Epithelial cell of esophagus (primary cell): ENCODE measurements around the gene TRIB2.

ENCODE experiments used
- DNase-seq: peaks from one replicate; pipeline ENCODE4 v3.0.0; 2010; ENCODE audit warnings: low read depth
- H3K4me3 ChIP-seq: 2 replicates; pipeline ENCODE4 v1.5.1; 2011; ENCODE audit warnings: mild to moderate bottlenecking, low read length, control low read depth
- CTCF ChIP-seq: IDR thresholded peaks from 2 replicates; pipeline ENCODE4 v1.5.1; 2011; ENCODE audit warnings: low read depth, mild to moderate bottlenecking, low read length, control low read depth, inconsistent platforms; ENCODE audit not compliant: insufficient read depth; ENCODE audit errors: missing control alignments

TRIB2 gene

GRCh38 chr2:12719400-12720277, 2.9 kb downstream of the TRIB2 start:
- peak; percentile 67 for DNase-seq
- no peak for TF ChIP-seq CTCF
- peak overlapping the region; percentile 73 for H3K4me3 ChIP-seq

DNA sequence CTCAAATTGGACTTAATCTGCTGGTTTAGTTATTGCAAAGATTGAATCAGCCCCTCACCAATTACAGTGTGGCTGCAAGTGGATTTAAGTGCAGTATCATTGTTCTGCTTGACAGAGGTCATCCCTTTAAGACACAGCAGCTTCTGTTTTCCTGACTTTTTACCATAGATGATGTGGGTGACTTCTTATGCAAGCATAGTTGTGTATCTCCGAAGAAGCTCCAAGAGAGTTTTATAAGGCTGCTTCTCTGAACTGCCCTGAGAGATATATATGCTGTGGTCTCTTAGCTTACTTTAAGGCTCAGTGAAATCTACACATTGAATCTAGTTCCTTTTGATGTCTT, 3.5 kb downstream of the TRIB2 start:
- no peak overlapping the region for H3K4me3 ChIP-seq
- DNase-seq: no peak
- TF ChIP-seq CTCF: no peak

DNA sequence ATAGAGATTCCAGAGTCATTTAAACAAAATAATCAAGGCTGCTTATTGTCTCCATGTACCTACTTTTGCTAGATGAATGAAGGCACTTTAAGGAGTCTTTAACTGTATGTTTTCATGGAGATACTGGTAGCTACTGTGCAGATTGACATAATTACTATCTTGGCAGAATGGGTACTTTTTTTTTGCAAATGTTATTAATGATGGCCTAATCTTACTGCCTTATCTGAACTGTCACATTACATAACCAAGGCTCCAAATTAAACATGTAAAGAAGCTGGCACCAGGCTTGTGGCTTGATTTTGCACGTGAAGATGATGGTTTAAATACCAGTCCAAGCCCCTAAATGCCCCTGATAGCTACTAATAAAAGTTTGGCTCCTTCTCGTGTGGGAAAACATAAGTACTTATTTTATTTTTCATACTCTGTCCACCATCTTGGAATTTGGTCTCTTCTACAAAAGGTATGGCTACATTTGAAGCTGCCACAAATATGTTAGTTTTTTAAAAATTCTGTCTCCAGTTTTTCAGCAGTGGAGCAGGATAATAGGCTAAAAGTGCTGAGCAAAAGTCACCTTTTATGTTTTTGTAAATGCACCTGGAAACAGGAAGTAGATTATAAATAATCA, 4.1 kb downstream of the TRIB2 start:
- H3K4me3 ChIP-seq: no peak overlapping the region
- TF ChIP-seq CTCF: no peak
- no peak for DNase-seq

GRCh38 chr2:12721566-12722446, 5.1 kb downstream of the TRIB2 start:
- no peak overlapping the region for H3K4me3 ChIP-seq
- no peak for TF ChIP-seq CTCF
- DNase-seq: no peak

DNA sequence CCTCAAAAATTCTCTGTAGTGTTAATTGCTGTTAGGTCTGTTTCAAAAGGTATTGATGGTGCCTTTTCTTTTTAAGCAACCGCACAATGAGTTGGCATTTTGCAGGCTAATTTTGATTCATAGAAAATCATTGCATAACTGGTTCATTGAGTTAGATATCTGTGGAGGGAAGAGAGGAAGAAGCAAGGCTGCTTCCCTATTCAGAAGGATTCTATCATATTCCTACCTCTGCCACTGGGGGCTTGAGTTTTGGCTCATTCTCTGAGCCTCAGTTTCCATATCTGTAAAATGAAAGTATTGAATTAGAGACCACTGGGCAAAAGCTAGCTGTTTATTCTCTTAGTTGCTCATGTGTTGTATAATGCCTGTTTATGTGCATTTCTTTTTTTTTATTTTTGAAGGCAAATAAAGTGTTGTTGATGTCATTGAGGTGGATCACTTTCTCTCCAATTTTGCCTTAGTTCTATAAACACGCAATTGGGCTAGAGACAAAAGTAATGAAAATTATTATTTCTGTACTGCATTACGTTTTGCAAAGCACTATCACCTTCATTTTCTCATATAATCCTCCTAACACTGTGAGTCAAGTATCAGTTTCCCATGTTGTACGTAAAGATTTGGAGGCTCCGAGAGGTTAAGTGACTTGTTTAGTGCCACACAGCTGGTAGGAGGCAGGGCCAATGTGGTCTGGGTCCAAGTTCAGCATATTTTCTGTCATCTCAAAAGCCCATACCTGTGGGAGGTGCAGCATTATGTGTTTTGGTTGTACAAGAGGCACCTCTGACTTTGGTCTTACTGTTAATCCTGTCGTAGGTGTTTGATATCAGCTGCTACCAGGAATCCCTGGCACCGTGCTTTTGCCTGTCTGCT, 5.9 kb downstream of the TRIB2 start:
- no peak for TF ChIP-seq CTCF
- H3K4me3 ChIP-seq: no peak overlapping the region
- peak; percentile 72 for DNase-seq
